NCI-H1417 treated with DMSO at 0.1 percent for 48 hours (cell line): Measurements from ENCODE around the gene ANGPTL4.

Experiments
- DNase-seq: peaks from one replicate; lab custom pipeline; 2025; lab: John Stamatoyannopoulos, UW

The ANGPTL4 gene

DNA sequence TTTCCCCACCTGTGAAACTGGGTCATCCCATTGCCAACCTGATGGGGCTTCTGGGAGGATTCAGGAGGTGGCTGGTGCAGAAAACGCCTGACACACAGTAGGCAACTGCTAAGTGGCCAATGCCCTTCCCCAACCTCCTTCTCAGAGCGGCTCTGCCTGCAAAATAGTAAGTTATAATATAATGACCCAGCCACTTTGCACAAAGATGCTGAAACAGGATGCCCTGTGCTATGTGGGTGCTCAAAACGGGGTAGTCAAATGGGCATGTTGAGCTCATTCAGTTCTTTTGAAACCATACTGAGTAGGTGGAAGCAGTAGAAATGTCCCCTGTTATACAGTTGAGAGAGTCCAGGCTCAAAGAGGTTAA, 49.7 kb downstream of the ANGPTL4 start:
- DNase-seq: no peak

DNA sequence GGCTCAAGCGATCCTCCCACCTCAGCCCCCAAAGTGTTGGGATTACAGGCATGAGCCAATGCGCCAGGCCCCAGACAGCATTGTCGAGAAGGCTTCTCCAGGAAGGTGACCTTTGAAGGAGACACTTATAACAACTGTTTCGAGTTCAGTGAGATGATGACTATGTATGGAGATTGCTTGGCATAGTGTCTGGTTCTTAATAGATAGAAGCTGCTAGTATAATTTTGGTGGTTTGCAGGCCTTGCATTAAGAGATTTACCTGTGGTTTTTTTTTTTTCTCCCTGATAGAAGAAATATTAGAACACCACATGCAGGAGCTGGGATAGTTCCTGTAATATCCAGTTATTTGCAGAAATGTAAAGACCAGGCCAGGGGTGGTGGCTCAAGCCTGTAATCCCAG, 52.8 kb downstream of the ANGPTL4 start:
- DNase-seq: no peak

DNA sequence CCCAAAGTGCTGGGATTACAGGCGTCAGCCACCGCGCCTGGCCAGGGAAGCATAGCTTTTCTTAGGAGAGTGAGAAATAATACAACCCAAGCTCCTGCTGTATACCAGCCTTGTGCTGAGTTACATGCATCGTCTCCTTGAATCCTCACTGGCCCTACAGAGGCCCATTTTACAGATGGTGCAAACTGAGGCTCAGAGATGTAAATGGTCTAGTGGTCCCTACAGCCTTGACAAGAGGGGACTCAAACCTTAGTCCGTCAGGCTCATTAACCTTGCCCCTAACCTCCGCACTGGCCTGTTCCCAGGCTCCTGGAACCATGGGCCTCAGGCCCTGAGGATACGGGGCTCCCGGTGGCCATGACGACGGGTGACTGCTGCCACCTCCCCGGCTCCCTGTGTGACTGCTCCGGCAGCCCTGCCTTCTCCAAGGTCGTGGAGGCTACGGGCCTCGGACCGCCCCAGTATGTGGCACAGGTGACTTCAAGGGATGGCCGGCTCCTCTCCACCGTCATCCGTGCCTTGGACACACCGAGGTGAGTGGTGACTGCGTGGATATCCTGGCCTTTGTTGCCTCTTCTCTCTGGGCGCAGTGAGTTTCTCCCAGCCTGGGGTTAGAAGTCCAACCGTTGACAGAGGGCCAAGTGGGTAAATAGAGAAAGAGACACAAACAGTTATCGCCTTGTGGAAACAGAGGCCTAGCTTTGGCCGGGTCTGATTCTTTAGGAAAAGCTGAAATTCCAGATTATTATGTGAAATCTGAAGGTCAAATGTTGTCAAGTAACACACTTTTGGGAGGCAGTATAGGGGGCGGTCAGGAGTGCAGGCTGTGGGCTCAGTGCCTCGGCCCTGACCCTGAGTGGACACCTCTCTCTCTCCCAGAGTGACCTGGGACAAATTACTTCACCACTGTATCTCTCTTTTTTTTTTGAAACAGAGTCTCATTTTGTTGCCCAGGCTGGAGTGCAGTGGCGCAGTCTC, 57.8 kb downstream of the ANGPTL4 start:
- DNase-seq: no peak

DNA sequence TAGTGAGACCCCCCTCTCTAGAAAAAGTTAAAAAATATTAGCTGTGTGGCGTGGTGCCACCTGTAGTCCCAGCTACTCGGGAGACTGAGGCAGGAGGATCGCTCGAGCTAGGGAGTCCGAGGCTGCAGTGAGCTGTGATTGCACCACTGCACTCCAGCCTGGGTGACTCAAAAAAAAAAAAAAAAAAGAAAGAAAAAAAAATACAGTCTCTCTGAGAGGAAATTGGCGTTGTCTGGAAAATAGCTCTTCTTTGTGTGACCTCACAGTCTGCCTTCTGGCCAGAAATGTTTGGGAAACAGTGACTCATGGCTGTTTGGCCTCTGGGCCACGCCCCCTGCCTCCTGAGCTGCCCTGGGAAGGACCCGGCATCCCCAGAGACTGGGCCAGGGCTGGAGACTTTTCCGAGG, 59.9 kb downstream of the ANGPTL4 start:
- DNase-seq: no peak
